Stimulated activated CD4-positive, alpha-beta T cell treated with anti-CD3 and anti-CD28 coated beads, Interleukin-1b, Interleukin-23, amount 100 ng/mL, for 4 hours (primary cell): ENCODE results near the gene DNAL1.
"Not testable (repeated sequence)": the region's sequence is repeated elsewhere in the genome, so short reads cannot be mapped to it uniquely, and the experiment has no call there.

Experiments used
- DNase-seq, 2 donors: peaks; one replicate each; pipeline ENCODE4 v3.0.0-alpha.2; 2020; ENCODE audit warnings: low read depth in 2 of 2

DNAL1 gene

GRCh38 chr14:73640796-73641365 is 3.9 kb upstream of the DNAL1 start:
- no peak for DNase-seq

DNA sequence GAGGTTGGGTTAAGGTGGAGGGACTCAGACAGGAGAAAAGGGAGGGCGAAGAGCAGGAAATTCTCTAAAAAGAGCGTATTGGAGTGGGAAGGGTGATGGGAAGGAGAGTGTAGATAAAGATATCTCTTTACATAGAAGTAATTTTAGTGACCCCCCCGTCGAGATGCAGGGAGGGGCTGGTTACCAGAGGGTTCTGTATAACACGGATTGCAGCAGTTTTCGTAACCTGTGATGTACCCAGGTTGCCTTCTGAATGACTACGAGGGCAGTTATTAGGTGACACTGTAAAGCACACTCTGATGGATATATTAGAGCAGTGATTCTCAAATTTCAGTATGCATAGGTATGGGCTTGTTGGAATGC is 443 bp downstream of the DNAL1 start:
- no peak for DNase-seq

DNA sequence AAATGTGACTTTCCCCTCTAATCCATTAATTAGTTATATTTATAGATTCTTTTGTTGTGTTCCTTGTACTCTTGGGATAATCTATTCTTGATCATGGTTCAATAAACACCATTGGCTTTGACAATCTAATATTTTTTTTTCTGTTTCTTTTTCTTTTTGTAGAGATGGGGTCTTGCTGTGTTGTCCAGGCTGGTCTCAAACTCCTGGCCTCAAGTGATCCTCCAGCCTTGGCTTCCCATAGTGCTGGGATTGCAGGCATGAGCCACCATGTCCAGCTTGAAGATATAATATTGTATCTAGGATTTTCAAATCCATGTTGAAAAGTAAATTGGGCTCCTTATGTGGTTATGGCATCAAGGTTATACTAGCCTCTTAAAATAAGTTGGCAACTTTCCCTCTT is 6.2 kb downstream of the DNAL1 start:
- DNase-seq = no peak

DNA sequence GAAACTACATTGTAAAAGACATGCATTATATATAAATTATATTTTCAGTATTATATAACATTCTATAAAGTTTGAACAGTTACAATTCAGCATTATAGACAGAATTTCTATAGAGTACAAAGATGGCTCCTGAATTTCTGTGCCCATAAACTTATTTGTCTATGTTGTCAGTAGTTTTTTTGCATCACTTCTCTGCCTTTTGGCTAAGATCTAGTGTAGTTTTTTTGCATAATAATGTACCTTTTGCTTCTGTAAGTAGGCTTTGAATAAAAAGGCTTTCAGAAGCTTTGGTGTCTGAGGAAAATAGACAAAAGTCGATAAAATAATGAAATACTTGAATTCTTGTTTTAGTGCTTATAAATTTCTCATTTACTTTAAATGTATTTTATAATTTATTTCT is 11.1 kb downstream of the DNAL1 start:
- no peak for DNase-seq

- not testable (repeated sequence) for DNase-seq
Observed at GRCh38 chr14:73659202-73659601, 14.4 kb downstream of the DNAL1 start.

GRCh38 chr14:73660511-73660910 is 15.7 kb downstream of the DNAL1 start:
- no peak for DNase-seq

DNA sequence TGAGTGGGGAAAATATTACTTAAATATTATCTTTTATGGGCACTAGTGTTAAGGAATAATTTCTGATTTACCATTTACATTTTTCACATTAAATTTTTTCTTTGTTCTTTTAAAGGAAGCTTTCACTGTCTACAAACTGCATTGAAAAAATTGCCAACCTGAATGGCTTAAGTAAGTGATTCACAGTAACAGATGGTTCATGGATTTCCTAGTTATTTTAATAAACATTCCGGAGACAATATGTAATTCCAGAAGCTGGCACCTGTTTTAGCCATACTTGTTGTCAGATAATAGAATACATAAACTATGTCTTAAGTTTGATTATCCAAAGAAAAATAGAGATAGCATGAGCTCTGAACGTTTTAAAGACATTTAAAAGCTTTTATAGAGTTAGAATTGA is 17.1 kb downstream of the DNAL1 start:
- DNase-seq = no peak

DNA sequence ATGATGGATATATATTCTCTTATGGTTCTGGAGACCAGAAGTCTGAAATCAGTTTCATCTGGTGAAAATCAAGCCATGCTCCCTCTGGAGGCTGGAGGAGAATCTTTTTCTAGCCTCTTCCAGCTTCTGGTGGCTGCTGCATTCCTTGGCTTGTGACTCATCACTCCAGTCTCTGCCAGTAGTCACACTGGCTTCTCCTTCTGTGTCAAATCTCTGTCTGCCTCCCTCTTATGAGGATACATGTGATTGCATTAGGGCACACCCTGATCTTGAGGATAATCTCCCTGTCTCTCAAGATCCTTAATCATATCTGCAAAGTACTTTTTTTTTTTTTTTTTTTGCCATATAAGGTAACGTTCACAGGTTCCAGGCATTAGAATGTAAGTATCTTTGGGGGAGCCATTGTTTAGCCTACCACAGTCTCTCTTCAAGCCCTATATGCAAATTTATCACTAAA is 17.7 kb downstream of the DNAL1 start:
- no peak for DNase-seq

DNA sequence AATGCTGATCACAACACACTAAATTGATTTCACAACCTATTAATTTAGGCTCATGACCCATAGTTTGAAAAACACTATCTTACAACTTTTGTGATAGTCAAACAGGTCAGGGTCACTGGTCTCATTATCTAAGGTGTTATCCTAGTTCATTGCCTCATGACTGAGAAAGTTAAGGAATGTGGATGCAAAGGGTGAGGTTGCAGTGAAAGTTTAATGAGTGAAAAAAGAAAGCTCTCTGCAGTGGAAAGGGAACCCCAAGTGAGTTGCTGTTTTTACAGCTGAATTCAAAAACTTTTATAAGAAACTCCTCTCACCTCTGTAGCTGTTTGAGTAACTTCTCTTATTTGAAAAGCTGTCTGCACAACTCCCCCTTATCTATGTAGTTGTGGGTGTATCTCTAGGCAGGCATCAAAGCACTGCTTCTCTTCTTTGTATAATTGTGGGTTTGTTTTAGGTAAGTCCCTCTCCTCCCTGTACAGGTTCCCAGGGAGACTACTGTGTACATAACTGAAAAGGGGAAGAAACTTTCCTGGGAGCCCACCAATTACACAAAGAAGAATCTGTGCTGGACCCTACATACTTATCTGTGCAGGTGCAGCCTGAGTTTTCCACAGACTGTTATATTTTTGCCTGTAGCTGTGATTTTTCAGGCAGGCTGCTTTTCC is 18.9 kb downstream of the DNAL1 start:
- DNase-seq = no peak

DNA sequence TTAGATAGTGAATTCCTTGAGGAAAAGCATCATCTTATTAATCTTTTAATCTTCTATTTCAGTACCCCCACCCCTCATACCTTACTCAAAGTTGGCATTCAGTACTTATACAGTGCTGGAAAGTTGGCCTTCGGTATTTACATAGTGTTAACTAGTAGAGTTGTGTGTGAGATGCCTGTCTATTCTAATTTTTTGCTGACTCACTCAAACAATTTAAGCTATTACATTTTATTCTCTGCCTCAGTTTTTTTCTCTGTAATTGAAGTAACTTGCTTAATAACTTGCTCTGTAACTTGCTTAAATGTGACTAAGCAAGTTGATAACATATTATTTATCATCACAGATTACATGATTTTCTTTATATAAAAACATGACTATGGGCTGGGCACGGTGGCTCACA is 20.3 kb downstream of the DNAL1 start:
- DNase-seq = no peak

- DNase-seq = no peak
Observed at GRCh38 chr14:73666583-73666982, 21.8 kb downstream of the DNAL1 start.

DNA sequence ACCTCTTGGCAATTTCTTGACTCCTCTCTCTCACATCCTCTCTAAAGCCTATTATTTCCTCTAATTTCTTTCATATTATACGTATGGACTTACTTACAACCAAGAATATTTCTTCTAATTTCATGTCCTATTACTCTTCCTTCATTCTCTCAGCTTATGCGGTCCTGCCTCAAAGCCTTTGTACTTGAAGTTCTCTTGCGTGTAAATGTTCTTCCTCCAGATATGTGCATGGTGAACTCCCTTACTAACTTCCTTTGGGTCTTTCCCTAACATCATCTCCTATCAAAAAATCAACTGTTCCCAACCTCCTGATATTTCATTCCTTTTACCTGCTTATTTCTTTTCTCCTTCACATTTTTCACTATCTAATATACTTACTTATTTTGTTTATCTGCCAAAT is 23.1 kb downstream of the DNAL1 start:
- no peak for DNase-seq

GRCh38 chr14:73674986-73675385 is 30.2 kb downstream of the DNAL1 start:
- no peak for DNase-seq

DNA sequence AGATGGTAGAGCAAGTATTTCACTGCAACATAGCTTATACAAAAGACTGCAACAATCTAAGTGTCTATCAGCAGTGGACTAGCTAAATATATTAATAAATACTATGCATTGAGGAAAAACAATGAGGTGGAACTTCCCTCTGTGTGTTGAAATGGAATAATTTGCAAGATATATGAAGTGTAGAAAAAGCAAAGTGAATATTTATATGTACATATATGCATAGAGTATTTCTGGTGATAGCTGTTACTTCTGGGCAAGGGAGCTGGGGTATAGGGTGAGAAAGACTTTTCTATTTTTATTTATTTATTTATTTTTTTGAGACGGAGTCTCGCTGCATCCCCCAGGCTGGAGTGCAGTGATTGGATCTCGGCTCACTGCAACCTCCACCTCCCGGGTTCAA is 33.9 kb downstream of the DNAL1 start:
- no peak for DNase-seq

- no peak for DNase-seq
Observed at GRCh38 chr14:73680821-73681220, 36.0 kb downstream of the DNAL1 start.

- no peak for DNase-seq
Observed at GRCh38 chr14:73684627-73685026, 39.8 kb downstream of the DNAL1 start.

DNA sequence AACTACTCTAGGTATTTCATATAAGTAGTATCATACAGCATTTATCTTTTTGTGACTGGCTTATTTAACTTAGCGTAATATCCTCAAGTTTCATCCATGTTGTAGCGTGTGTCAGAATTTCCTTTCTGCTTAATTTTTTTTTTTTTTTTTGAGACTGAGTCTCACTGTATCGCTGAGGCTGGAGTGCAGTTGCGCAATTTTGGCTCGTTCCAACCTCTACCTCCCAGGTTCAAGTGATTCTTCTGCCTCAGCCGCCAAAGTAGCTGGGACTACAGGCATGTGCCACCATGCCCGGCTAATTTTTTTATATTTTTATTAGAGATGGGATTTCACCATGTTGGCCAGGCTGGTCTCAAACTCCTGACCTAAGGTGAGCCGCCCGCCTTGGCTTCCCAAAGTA is 40.5 kb downstream of the DNAL1 start:
- no peak for DNase-seq

DNA sequence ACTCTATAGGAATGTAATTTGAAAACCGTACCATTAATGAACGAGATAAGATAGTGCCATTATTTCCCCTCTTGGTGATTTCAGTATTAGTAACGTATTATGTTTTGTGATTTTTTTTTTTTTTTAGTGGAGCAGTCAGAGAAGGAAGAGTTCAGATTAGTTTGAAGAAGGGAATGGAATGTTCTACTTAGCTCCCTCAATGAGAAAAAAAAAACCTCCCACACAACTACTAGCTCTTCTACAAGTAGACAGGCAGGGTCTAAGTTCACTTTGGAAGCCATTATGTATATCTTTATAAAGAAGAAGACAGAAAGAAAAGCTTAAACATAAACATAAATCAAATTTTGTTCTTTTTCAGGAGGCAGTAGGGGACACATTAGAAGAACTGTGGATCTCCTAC is 42.1 kb downstream of the DNAL1 start:
- no peak for DNase-seq

DNA sequence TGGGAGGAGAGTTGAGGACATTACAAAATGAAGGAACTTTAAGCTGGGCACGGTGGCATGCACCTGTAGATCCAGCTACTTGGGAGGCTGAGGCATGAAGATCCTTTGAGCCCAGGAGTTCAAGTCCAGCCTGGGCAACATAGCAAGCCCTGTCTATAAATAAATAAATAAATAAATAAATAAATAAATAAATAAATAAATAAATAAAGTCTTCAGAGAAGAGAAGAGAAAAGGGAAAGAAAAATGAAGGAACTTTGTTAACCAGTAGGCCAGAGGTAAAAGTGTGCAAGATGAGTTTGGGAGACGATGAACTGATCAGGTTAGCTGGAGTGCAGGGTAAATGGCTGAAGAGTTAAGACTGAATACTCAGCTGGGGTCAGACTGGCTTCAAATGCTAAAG is 49.3 kb downstream of the DNAL1 start:
- no peak for DNase-seq

GRCh38 chr14:73695082-73695481 is 50.3 kb downstream of the DNAL1 start:
- no peak for DNase-seq

DNA sequence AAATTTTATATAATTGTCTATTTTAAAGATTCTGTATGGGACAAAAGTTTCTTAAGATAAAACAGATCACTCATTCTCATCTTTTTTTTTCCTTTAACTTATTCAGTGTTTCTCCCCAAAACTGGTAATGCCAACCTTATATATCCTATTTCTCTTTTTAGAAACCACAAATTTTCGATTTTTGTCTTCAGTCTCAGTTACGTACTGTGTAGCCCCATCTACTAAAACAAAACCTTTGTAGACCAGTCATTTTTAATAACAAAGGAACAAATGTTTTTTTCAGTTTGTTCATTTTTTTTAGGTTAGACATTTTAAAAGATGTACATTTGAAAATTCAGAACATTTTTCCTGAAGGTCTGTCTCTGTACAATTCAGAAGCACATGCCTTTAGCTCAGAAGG is 51.2 kb downstream of the DNAL1 start:
- DNase-seq = no peak

- no peak for DNase-seq
Observed at GRCh38 chr14:73696466-73697400, 51.9 kb downstream of the DNAL1 start.

GRCh38 chr14:73700325-73700724 is 55.5 kb downstream of the DNAL1 start:
- DNase-seq = no peak
